ENCODE data around the gene GSK3A. TPM values are rescaled to one million over a fixed set of nuclear protein-coding genes. Genes with fewer than 3 reads are reported as not detected.

The GSK3A gene
- total RNA-seq, 2 donors from 2014 or later: 23.7 to 26.9 TPM

- DNase-seq (ENCODE audit: low spot score): no peak
- Histone ChIP-seq H3K36me3 (peaks cover 74% of the 10 kb centered on the region), H3K27ac (no peak overlapping the region), H3K9me3 (no peaks in the 10 kb centered on the region), H3K4me1 (ENCODE audit: control insufficient read depth in 1 of 2, low read depth in 2 of 2) (peaks cover 9 to 25% of the 10 kb centered on the region in 2 donors), H3K4me3 (no peak overlapping the region), H3K27me3 (replicated peaks; ENCODE audit: insufficient read depth) (no peaks in the 10 kb centered on the region)
- TF ChIP-seq CTCF (IDR thresholded peaks at IDR 0.05): no peak
- no peak for ATAC-seq (ENCODE audit: insufficient number of reproducible peaks, low FRiP score, low read depth)
These were observed 47.2 kb upstream of the GSK3A start for GRCh38 chr19:42289556-42290041.

GRCh38 chr19:42288881-42289555 lies 46.6 kb upstream of the GSK3A start:
- Histone ChIP-seq H3K4me1 (ENCODE audit: control insufficient read depth in 1 of 2, low read depth in 2 of 2) (peaks cover 9 to 25% of the 10 kb centered on the region in 2 donors), H3K36me3 (peaks cover 68% of the 10 kb centered on the region), H3K27ac (no peak overlapping the region), H3K4me3 (no peak overlapping the region), H3K9me3 (no peaks in the 10 kb centered on the region), H3K27me3 (replicated peaks; ENCODE audit: insufficient read depth) (no peaks in the 10 kb centered on the region)
- DNase-seq (ENCODE audit: low spot score) (no peak), ATAC-seq (ENCODE audit: insufficient number of reproducible peaks, low FRiP score, low read depth) (no peak)
- TF ChIP-seq CTCF (IDR thresholded peaks at IDR 0.05): no peak

GRCh38 chr19:42288387-42288786 lies 46.0 kb upstream of the GSK3A start:
- ATAC-seq (ENCODE audit: insufficient number of reproducible peaks, low FRiP score, low read depth): no peak
- no peak for DNase-seq (ENCODE audit: low spot score)
- H3K27me3 ChIP-seq (replicated peaks; ENCODE audit: insufficient read depth): no peaks in the 10 kb centered on the region
- no peak for TF ChIP-seq CTCF (IDR thresholded peaks at IDR 0.05)
- H3K9me3 ChIP-seq: no peaks in the 10 kb centered on the region
- H3K4me1 ChIP-seq (ENCODE audit: control insufficient read depth in 1 of 2, low read depth in 2 of 2): peaks cover 9 to 26% of the 10 kb centered on the region in 2 donors
- H3K36me3 ChIP-seq: peaks cover 62% of the 10 kb centered on the region
- H3K27ac ChIP-seq: no peak overlapping the region
- H3K4me3 ChIP-seq: no peak overlapping the region

- H3K27ac ChIP-seq: no peak overlapping the region
- ATAC-seq (ENCODE audit: insufficient number of reproducible peaks, low FRiP score, low read depth): no peak
- peaks cover 57% of the 10 kb centered on the region for H3K36me3 ChIP-seq
These were observed 45.4 kb upstream of the GSK3A start for GRCh38 chr19:42287827-42288107.

More at GRCh38 chr19:42287827-42288107, 45.4 kb upstream of the GSK3A start:
- Histone ChIP-seq H3K9me3 (no peaks in the 10 kb centered on the region), H3K4me1 (ENCODE audit: control insufficient read depth in 1 of 2, low read depth in 2 of 2) (peaks cover 15 to 32% of the 10 kb centered on the region in 2 donors), H3K27me3 (replicated peaks; ENCODE audit: insufficient read depth) (no peaks in the 10 kb centered on the region), H3K4me3 (no peak overlapping the region)
- TF ChIP-seq CTCF (IDR thresholded peaks at IDR 0.05): no peak
- no peak for DNase-seq (ENCODE audit: low spot score)

Measured in thoracic aorta (tissue), 2 donors.